OCI-LY1 (cell line): Measurements from ENCODE around the gene AMOTL1.

Experiments
- EZH2 ChIP-seq: fragments of 200-600 bp; sonication (generic), shearing (Covaris generic); IDR thresholded peaks from 2 replicates; pipeline ENCODE4 v1.8.0; 2017; ENCODE audit warnings: borderline replicate concordance, mixed run types, mild to moderate bottlenecking, antibody characterized with exemption, low read length, moderate library complexity, mixed read lengths
- TF ChIP-seq, protein P1 (sequence below): fragments of 200-600 bp; sonication (generic), shearing (Covaris generic); IDR thresholded peaks from 2 replicates; pipeline ENCODE4 v1.5.1; 2017; ENCODE audit warnings: mild to moderate bottlenecking, antibody characterized with exemption, low read length, moderate library complexity, mixed read lengths

DNA sequence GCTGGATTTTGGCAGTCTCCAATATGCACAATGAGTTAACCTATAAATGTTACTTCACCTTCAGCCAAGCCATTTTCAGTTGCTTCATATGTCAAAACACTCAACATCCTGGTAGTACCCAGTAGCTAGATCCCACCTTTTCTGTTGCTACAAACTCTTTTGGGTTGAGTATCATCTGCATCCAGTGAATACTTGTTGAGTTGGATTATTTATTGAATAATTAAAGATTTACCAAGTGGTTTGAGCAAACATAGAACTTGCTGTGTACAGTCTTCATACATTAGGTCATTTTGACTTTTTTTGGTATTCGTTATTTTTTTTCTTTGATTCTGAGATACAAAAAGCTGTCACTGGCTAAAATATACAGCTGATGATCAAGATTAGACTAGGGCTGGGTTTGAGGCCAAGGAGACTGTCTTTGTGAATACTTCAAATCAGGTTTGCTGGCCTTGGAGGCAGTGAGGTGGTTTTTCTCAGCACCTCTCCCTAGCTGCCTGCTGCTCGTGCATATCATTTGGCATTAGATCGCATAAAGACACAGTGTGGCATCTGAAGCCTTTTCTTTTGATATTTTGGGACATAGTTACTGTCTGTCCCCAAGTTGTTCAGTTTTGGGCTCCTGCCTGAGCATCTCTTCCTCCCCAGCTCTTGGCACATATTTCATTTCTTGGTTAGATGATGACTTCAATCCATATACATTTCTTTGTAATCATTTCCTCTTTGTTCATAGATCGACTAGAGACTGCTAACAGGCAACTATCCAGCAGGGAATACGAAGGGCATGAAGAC is 62.8 kb downstream of the AMOTL1 start:
- TF ChIP-seq, protein P1, sequence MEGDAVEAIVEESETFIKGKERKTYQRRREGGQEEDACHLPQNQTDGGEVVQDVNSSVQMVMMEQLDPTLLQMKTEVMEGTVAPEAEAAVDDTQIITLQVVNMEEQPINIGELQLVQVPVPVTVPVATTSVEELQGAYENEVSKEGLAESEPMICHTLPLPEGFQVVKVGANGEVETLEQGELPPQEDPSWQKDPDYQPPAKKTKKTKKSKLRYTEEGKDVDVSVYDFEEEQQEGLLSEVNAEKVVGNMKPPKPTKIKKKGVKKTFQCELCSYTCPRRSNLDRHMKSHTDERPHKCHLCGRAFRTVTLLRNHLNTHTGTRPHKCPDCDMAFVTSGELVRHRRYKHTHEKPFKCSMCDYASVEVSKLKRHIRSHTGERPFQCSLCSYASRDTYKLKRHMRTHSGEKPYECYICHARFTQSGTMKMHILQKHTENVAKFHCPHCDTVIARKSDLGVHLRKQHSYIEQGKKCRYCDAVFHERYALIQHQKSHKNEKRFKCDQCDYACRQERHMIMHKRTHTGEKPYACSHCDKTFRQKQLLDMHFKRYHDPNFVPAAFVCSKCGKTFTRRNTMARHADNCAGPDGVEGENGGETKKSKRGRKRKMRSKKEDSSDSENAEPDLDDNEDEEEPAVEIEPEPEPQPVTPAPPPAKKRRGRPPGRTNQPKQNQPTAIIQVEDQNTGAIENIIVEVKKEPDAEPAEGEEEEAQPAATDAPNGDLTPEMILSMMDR, result no peak
- no peak for TF ChIP-seq EZH2
